Measurements from ENCODE around the gene COMP.

- TF ChIP-seq EZH2 (IDR thresholded peaks at IDR 0.05) (no peak), POLR2AphosphoS5 (IDR thresholded peaks at IDR 0.05; ENCODE audit: borderline replicate concordance, low read depth, low read length) (no peak)
These were observed 49.5 kb upstream of the COMP start for GRCh38 chr19:18840288-18841267.

All from SK-N-MC (cell line).